Measurements from ENCODE around the gene TSFM. TPM values are rescaled to one million over a fixed set of nuclear protein-coding genes. Genes with fewer than 3 reads are reported as not detected.

The TSFM gene
- total and polyA plus RNA-seq, 4 donors, result 17.1 to 40.0 (median 26.0) TPM

GRCh38 chr12:57780284-57780897 is 2.2 kb upstream of the TSFM start:
- no peaks in the 10 kb centered on the region for H3K9me3 ChIP-seq (ENCODE audit: control insufficient read depth in 4 of 4, insufficient read depth in 3 of 4, low read length in 3 of 4)
- H3K36me3 ChIP-seq (ENCODE audit: control insufficient read depth in 4 of 4, insufficient read depth in 4 of 4, low read length in 4 of 4), result peaks cover 0 to 20% (median 8%) of the 10 kb centered on the region in 4 donors
- ATAC-seq (ENCODE audit: insufficient read depth, low FRiP score), result no peak
- TF ChIP-seq, protein P1, sequence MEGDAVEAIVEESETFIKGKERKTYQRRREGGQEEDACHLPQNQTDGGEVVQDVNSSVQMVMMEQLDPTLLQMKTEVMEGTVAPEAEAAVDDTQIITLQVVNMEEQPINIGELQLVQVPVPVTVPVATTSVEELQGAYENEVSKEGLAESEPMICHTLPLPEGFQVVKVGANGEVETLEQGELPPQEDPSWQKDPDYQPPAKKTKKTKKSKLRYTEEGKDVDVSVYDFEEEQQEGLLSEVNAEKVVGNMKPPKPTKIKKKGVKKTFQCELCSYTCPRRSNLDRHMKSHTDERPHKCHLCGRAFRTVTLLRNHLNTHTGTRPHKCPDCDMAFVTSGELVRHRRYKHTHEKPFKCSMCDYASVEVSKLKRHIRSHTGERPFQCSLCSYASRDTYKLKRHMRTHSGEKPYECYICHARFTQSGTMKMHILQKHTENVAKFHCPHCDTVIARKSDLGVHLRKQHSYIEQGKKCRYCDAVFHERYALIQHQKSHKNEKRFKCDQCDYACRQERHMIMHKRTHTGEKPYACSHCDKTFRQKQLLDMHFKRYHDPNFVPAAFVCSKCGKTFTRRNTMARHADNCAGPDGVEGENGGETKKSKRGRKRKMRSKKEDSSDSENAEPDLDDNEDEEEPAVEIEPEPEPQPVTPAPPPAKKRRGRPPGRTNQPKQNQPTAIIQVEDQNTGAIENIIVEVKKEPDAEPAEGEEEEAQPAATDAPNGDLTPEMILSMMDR (IDR thresholded peaks at IDR 0.05; ENCODE audit: control extremely low read depth, extremely low read depth), result no peak
- no peak overlapping the region for H3K4me3 ChIP-seq
- H3K9ac ChIP-seq (ENCODE audit: insufficient read depth in 1 of 2, low read length in 2 of 2), result no peak overlapping the region
- no peak overlapping the region for H3K27ac ChIP-seq (ENCODE audit: low read depth in 1 of 2, low read length in 1 of 2)
- DNase-seq, result no peak
- H3K4me1 ChIP-seq (ENCODE audit: control insufficient read depth in 5 of 5, insufficient read depth in 5 of 5, low read length in 5 of 5), result peaks cover 0 to 8% (median 4%) of the 10 kb centered on the region in 5 donors
- 93 to 94% methylated on average over 4 of the region's 4 CpGs for WGBS, 2 donors
- no peaks in the 10 kb centered on the region for H3K27me3 ChIP-seq (ENCODE audit: control insufficient read depth in 3 of 3, insufficient read depth in 3 of 3, low read length in 2 of 3)

GRCh38 chr12:57781244-57781643 is 1.3 kb upstream of the TSFM start:
- no peak for DNase-seq

DNA sequence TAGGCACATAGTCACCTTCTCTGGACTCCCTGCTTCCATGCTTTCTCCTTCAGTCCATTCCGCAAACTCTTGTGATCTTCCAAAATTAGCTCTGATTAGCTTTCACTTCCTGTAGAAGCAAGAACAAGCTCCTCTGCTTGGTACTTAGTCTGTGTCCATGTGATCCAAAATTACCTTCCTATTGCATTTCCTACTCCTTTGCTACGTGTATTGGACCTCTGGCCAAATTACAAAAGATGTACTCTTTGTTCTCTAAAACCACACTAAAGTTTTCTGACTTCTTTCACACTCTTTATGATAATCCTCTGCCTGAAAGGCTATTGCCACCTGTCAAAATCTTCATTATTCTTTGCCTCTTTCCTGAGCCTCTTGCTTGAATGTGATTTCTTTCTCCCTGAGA is 786 bp upstream of the TSFM start:
- no peak for ATAC-seq (ENCODE audit: insufficient read depth, low FRiP score)
- Histone ChIP-seq H3K9me3 (ENCODE audit: control insufficient read depth in 4 of 4, insufficient read depth in 3 of 4, low read length in 3 of 4) (no peaks in the 10 kb centered on the region), H3K9ac (ENCODE audit: insufficient read depth in 1 of 2, low read length in 2 of 2) (no peak overlapping the region), H3K27ac (ENCODE audit: low read depth in 1 of 2, low read length in 1 of 2) (no peak overlapping the region), H3K27me3 (ENCODE audit: control insufficient read depth in 3 of 3, insufficient read depth in 3 of 3, low read length in 2 of 3) (no peaks in the 10 kb centered on the region), H3K4me3 (no peak overlapping the region), H3K36me3 (ENCODE audit: control insufficient read depth in 4 of 4, insufficient read depth in 4 of 4, low read length in 4 of 4) (peaks cover 7 to 24% (median 13%) of the 10 kb centered on the region in 4 donors), H3K4me1 (ENCODE audit: control insufficient read depth in 5 of 5, insufficient read depth in 5 of 5, low read length in 5 of 5) (peaks cover 0 to 8% (median 4%) of the 10 kb centered on the region in 5 donors)
- TF ChIP-seq, protein P1 (IDR thresholded peaks at IDR 0.05; ENCODE audit: control extremely low read depth, extremely low read depth), result no peak
- WGBS, 2 donors, result 43 to 53% methylated on average over 2 of the region's 2 CpGs
- DNase-seq, result no peak

More at GRCh38 chr12:57781244-57781643, 1.3 kb upstream of the TSFM start:
- ATAC-seq (ENCODE audit: insufficient read depth, low FRiP score), result no peak
- WGBS, 2 donors, result 72 to 89% methylated on average over 3 of the region's 3 CpGs
- no peak overlapping the region for H3K27ac ChIP-seq (ENCODE audit: low read depth in 1 of 2, low read length in 1 of 2)
- no peaks in the 10 kb centered on the region for H3K27me3 ChIP-seq (ENCODE audit: control insufficient read depth in 3 of 3, insufficient read depth in 3 of 3, low read length in 2 of 3)
- H3K9ac ChIP-seq (ENCODE audit: insufficient read depth in 1 of 2, low read length in 2 of 2), result no peak overlapping the region
- peaks cover 2 to 21% (median 12%) of the 10 kb centered on the region in 4 donors for H3K36me3 ChIP-seq (ENCODE audit: control insufficient read depth in 4 of 4, insufficient read depth in 4 of 4, low read length in 4 of 4)
- TF ChIP-seq, protein P1 (IDR thresholded peaks at IDR 0.05; ENCODE audit: control extremely low read depth, extremely low read depth), result no peak
- no peak overlapping the region for H3K4me3 ChIP-seq
- H3K4me1 ChIP-seq (ENCODE audit: control insufficient read depth in 5 of 5, insufficient read depth in 5 of 5, low read length in 5 of 5), result peaks cover 0 to 8% (median 4%) of the 10 kb centered on the region in 5 donors
- no peaks in the 10 kb centered on the region for H3K9me3 ChIP-seq (ENCODE audit: control insufficient read depth in 4 of 4, insufficient read depth in 3 of 4, low read length in 3 of 4)

DNA sequence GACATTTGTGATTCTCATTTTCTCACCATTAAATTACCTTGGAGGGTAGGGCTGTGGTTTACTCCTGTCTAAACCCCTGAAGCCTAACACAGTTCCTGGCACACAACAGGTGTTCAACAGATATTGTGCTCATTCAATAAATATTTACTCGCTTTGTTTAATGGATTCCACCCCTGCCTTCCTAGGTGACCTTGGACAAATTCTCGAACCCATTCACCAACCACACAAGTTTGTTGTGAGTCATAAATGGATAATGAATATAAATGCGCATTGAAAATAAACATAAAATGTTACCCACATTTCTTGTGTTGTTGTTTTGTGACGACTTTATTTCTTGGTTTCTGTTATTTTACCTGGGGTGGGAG is 362 bp upstream of the TSFM start:
- H3K4me1 ChIP-seq (ENCODE audit: control insufficient read depth in 5 of 5, insufficient read depth in 5 of 5, low read length in 5 of 5), result peaks cover 0 to 8% (median 4%) of the 10 kb centered on the region in 5 donors
- H3K27ac ChIP-seq (ENCODE audit: low read depth in 1 of 2, low read length in 1 of 2), result no peak overlapping the region
- peaks cover 9 to 23% (median 15%) of the 10 kb centered on the region in 4 donors for H3K36me3 ChIP-seq (ENCODE audit: control insufficient read depth in 4 of 4, insufficient read depth in 4 of 4, low read length in 4 of 4)
- H3K9me3 ChIP-seq (ENCODE audit: control insufficient read depth in 4 of 4, insufficient read depth in 3 of 4, low read length in 3 of 4), result no peaks in the 10 kb centered on the region
- WGBS, 2 donors, result 21 to 31% methylated on average over 4 of the region's 4 CpGs
- no peak for ATAC-seq (ENCODE audit: insufficient read depth, low FRiP score)
- no peak overlapping the region for H3K9ac ChIP-seq (ENCODE audit: insufficient read depth in 1 of 2, low read length in 2 of 2)
- H3K4me3 ChIP-seq, result no peak overlapping the region
- no peaks in the 10 kb centered on the region for H3K27me3 ChIP-seq (ENCODE audit: control insufficient read depth in 3 of 3, insufficient read depth in 3 of 3, low read length in 2 of 3)
- no peak for DNase-seq
- TF ChIP-seq, protein P1 (IDR thresholded peaks at IDR 0.05; ENCODE audit: control extremely low read depth, extremely low read depth), result no peak

All from lung (tissue), 12 donors.